ENCODE results near the gene CSNK1D.

The CSNK1D gene

GRCh38 chr17:82229698-82230608 is 43.5 kb downstream of the CSNK1D start:
- no peak overlapping the region for H2AFZ ChIP-seq (ENCODE audit: low read depth, low read length)
- H3K4me3 ChIP-seq (ENCODE audit: low read length) = peak overlapping the region; percentile 79; the same call in 1 of the 2 replicates
- H3K9me3 ChIP-seq (ENCODE audit: insufficient read depth, low read length) = no peaks in the 10 kb centered on the region
- H3K4me1 ChIP-seq (ENCODE audit: low read length) = no peaks in the 10 kb centered on the region
- no peak overlapping the region for H3K9ac ChIP-seq (ENCODE audit: low read length)
- H3K27ac ChIP-seq (ENCODE audit: low read length) = no peak overlapping the region
- H3K36me3 ChIP-seq (replicated peaks; ENCODE audit: low read depth, low read length) = no peaks in the 10 kb centered on the region
- H3K79me2 ChIP-seq (ENCODE audit: low read length) = no peaks in the 10 kb centered on the region
- no peaks in the 10 kb centered on the region for H4K20me1 ChIP-seq (ENCODE audit: insufficient read depth, low read length)
- 0 out of 2 replicates have a peak overlapping the region, but pooled peaks have one; percentile 60 for H3K4me2 ChIP-seq (ENCODE audit: low read length)
- TF ChIP-seq CTCF (IDR thresholded peaks at IDR 0.05; ENCODE audit: low read depth, low read length) (no peak), EZH2phosphoT487 (IDR thresholded peaks at IDR 0.05; ENCODE audit: low read depth) (no peak)
- H3K27me3 ChIP-seq (ENCODE audit: low read depth, low read length) = peaks cover 13% of the 10 kb centered on the region

GRCh38 chr17:82228842-82229697 is 44.4 kb downstream of the CSNK1D start, which contains the start of gene SLC16A3:
Gene SLC16A3 (plus strand): TSS chr17:82229042. CDS start chr17:82236009, 6,967 bp downstream.
- TF ChIP-seq EZH2phosphoT487 (IDR thresholded peaks at IDR 0.05; ENCODE audit: low read depth) = no peak
- no peak for TF ChIP-seq CTCF (IDR thresholded peaks at IDR 0.05; ENCODE audit: low read depth, low read length)
- Histone ChIP-seq H3K4me1 (ENCODE audit: low read length) (no peaks in the 10 kb centered on the region), H3K4me3 (ENCODE audit: low read length) (peak within 1 kb of the TSS; percentile 79), H4K20me1 (ENCODE audit: insufficient read depth, low read length) (no peaks in the 10 kb centered on the region), H3K27me3 (ENCODE audit: low read depth, low read length) (peaks cover 4% of the 10 kb centered on the region), H3K9me3 (ENCODE audit: insufficient read depth, low read length) (no peaks in the 10 kb centered on the region), H3K9ac (ENCODE audit: low read length) (peak within 1 kb of the TSS; percentile 69), H3K36me3 (replicated peaks; ENCODE audit: low read depth, low read length) (no peaks in the 10 kb centered on the region), H3K79me2 (ENCODE audit: low read length) (no peaks in the 10 kb centered on the region), H3K27ac (ENCODE audit: low read length) (no peak within 1 kb of the TSS), H3K4me2 (ENCODE audit: low read length) (peak within 1 kb of the TSS; percentile 65), H2AFZ (ENCODE audit: low read depth, low read length) (no peak within 1 kb of the TSS; the same call in 1 of the 2 replicates)

GRCh38 chr17:82228278-82228841 is 45.1 kb downstream of the CSNK1D start:
- Histone ChIP-seq H2AFZ (ENCODE audit: low read depth, low read length) (no peak overlapping the region; the same call in 1 of the 2 replicates), H3K36me3 (replicated peaks; ENCODE audit: low read depth, low read length) (no peaks in the 10 kb centered on the region), H3K9ac (ENCODE audit: low read length) (peak overlapping the region; percentile 69), H3K27ac (ENCODE audit: low read length) (no peak overlapping the region), H3K4me3 (ENCODE audit: low read length) (peak overlapping the region; percentile 79), H3K4me1 (ENCODE audit: low read length) (no peaks in the 10 kb centered on the region), H3K27me3 (ENCODE audit: low read depth, low read length) (0 out of 2 replicates have a peak, but pooled peaks cover under 1% of the 10 kb centered on the region), H3K79me2 (ENCODE audit: low read length) (no peaks in the 10 kb centered on the region), H4K20me1 (ENCODE audit: insufficient read depth, low read length) (no peaks in the 10 kb centered on the region), H3K9me3 (ENCODE audit: insufficient read depth, low read length) (no peaks in the 10 kb centered on the region), H3K4me2 (ENCODE audit: low read length) (peak overlapping the region; percentile 65)
- no peak for TF ChIP-seq EZH2phosphoT487 (IDR thresholded peaks at IDR 0.05; ENCODE audit: low read depth)

- TF ChIP-seq CTCF (IDR thresholded peaks at IDR 0.05; ENCODE audit: low read depth, low read length) (no peak), EZH2phosphoT487 (IDR thresholded peaks at IDR 0.05; ENCODE audit: low read depth) (no peak)
- H3K79me2 ChIP-seq (ENCODE audit: low read length) = no peaks in the 10 kb centered on the region
- H3K27ac ChIP-seq (ENCODE audit: low read length) = no peak overlapping the region
- H4K20me1 ChIP-seq (ENCODE audit: insufficient read depth, low read length) = no peaks in the 10 kb centered on the region
- no peaks in the 10 kb centered on the region for H3K4me1 ChIP-seq (ENCODE audit: low read length)
- H3K36me3 ChIP-seq (replicated peaks; ENCODE audit: low read depth, low read length) = no peaks in the 10 kb centered on the region
- H3K4me2 ChIP-seq (ENCODE audit: low read length) = peak overlapping the region; percentile 65
- peak overlapping the region; percentile 69 for H3K9ac ChIP-seq (ENCODE audit: low read length)
- no peak overlapping the region; the same call in 1 of the 2 replicates for H2AFZ ChIP-seq (ENCODE audit: low read depth, low read length)
- no peaks in the 10 kb centered on the region for H3K27me3 ChIP-seq (ENCODE audit: low read depth, low read length)
- H3K4me3 ChIP-seq (ENCODE audit: low read length) = peak overlapping the region; percentile 79
- H3K9me3 ChIP-seq (ENCODE audit: insufficient read depth, low read length) = no peaks in the 10 kb centered on the region
These were observed 45.7 kb downstream of the CSNK1D start for GRCh38 chr17:82227629-82228277.
